Loucy (cell line): ENCODE measurements around the gene GRID1.

Experiments used
- H2AFZ ChIP-seq: fragments of 200-600 bp; sonication (generic); 2 replicates; pipeline ENCODE4 v1.6.0; 2016; ENCODE audit warnings: antibody characterized with exemption, mild to moderate bottlenecking, low read length, moderate library complexity
- H3F3A ChIP-seq: fragments of 200-600 bp; 2 replicates; pipeline ENCODE4 v1.6.0; 2016; ENCODE audit warnings: antibody characterized with exemption, low read depth, mild to moderate bottlenecking
- H3K27me3 ChIP-seq: fragments of 200-600 bp; sonication (generic); 2 replicates; pipeline ENCODE4 v1.6.1; 2014; ENCODE audit warnings: low read length, mild to moderate bottlenecking; ENCODE audit not compliant: insufficient read depth, poor library complexity, severe bottlenecking
- H3K36me3 ChIP-seq: fragments of 200-600 bp; sonication (generic); 2 replicates; pipeline ENCODE4 v1.6.1; 2016; ENCODE audit warnings: low read length; ENCODE audit not compliant: insufficient read depth
- H3K4me1 ChIP-seq: fragments of 200-600 bp; sonication (generic); 2 replicates; pipeline ENCODE4 v1.5.1; 2014; ENCODE audit warnings: low read length, mild to moderate bottlenecking; ENCODE audit not compliant: insufficient read depth, poor library complexity, severe bottlenecking
- H3K4me2 ChIP-seq: fragments of 200-600 bp; sonication (generic); 2 replicates; pipeline ENCODE4 v1.6.0; 2014; ENCODE audit warnings: antibody characterized with exemption, low read length, low read depth, mild to moderate bottlenecking; ENCODE audit not compliant: poor library complexity, severe bottlenecking
- H3K4me3 ChIP-seq: fragments of 200-600 bp; sonication (generic); 2 replicates; pipeline ENCODE4 v1.5.1; 2014; ENCODE audit warnings: low read length, mild to moderate bottlenecking, mixed read lengths; ENCODE audit not compliant: poor library complexity, severe bottlenecking
- H3K79me2 ChIP-seq: fragments of 200-600 bp; sonication (generic); 2 replicates; pipeline ENCODE4 v1.6.1; 2014; ENCODE audit warnings: low read length; ENCODE audit not compliant: insufficient read depth
- H3K9ac ChIP-seq: fragments of 200-600 bp; sonication (generic); 2 replicates; pipeline ENCODE4 v1.6.0; 2014; ENCODE audit warnings: mild to moderate bottlenecking, low read depth, low read length, moderate library complexity; ENCODE audit not compliant: poor library complexity, severe bottlenecking
- H3K9me2 ChIP-seq: fragments of 200-600 bp; sonication (generic); replicated peaks from 2 replicates; pipeline ENCODE4 v1.6.1; 2016; ENCODE audit warnings: low read depth, low read length, mixed read lengths
- H3K9me3 ChIP-seq: fragments of 200-600 bp; sonication (generic); 2 replicates; pipeline ENCODE4 v1.6.1; 2014; ENCODE audit warnings: mild to moderate bottlenecking, antibody characterized with exemption, low read length, low read depth; ENCODE audit not compliant: insufficient read depth
- H4K20me1 ChIP-seq: fragments of 200-600 bp; sonication (generic); 2 replicates; pipeline ENCODE4 v1.6.0; 2014; ENCODE audit warnings: antibody characterized with exemption, low read length, mild to moderate bottlenecking; ENCODE audit not compliant: insufficient read depth, poor library complexity, severe bottlenecking
- EZH2phosphoT487 ChIP-seq: fragments of 200-600 bp; IDR thresholded peaks from 2 replicates; pipeline ENCODE4 v1.6.1; 2018; ENCODE audit warnings: antibody characterized with exemption, mild to moderate bottlenecking, moderate library complexity, borderline replicate concordance
- TF ChIP-seq, protein P1 (sequence below): fragments of 200-600 bp; sonication (generic); conservative IDR thresholded peaks from 2 replicates; pipeline ENCODE4 v1.5.1; 2014; ENCODE audit warnings: mild to moderate bottlenecking, antibody characterized with exemption, low read length

The GRID1 gene

DNA sequence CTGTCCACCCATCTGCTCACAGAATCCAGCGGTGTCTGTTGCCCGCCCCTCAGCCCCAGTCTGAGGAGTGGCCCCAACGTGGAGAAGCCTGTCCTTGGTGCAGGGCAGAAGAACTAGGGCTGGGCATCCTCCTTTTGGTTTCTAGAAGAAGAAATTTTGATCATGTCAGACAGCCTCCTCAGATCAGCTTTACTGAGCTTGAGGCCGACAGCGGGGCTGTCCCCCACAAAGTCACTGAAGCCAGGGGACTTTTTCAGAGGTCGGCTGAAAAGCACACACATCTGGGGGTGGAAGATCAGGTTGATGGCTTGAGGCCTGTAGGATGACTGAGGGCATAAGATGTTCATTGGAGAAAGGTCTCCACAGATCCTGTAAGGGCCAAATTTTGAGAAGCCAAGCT lies 767.9 kb downstream of the GRID1 start:
- Histone ChIP-seq H3K4me2 (no peak overlapping the region), H3K27me3 (no peaks in the 10 kb centered on the region), H3K4me3 (no peak overlapping the region), H4K20me1 (no peaks in the 10 kb centered on the region), H3K9me3 (no peaks in the 10 kb centered on the region), H3K9ac (no peak overlapping the region), H2AFZ (no peak overlapping the region), H3K9me2 (no peaks in the 10 kb centered on the region), H3K4me1 (no peaks in the 10 kb centered on the region), H3K79me2 (no peaks in the 10 kb centered on the region), H3F3A (no peaks in the 10 kb centered on the region), H3K36me3 (no peaks in the 10 kb centered on the region)
- TF ChIP-seq EZH2phosphoT487 = no peak
- TF ChIP-seq, protein P1, sequence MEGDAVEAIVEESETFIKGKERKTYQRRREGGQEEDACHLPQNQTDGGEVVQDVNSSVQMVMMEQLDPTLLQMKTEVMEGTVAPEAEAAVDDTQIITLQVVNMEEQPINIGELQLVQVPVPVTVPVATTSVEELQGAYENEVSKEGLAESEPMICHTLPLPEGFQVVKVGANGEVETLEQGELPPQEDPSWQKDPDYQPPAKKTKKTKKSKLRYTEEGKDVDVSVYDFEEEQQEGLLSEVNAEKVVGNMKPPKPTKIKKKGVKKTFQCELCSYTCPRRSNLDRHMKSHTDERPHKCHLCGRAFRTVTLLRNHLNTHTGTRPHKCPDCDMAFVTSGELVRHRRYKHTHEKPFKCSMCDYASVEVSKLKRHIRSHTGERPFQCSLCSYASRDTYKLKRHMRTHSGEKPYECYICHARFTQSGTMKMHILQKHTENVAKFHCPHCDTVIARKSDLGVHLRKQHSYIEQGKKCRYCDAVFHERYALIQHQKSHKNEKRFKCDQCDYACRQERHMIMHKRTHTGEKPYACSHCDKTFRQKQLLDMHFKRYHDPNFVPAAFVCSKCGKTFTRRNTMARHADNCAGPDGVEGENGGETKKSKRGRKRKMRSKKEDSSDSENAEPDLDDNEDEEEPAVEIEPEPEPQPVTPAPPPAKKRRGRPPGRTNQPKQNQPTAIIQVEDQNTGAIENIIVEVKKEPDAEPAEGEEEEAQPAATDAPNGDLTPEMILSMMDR = no peak

DNA sequence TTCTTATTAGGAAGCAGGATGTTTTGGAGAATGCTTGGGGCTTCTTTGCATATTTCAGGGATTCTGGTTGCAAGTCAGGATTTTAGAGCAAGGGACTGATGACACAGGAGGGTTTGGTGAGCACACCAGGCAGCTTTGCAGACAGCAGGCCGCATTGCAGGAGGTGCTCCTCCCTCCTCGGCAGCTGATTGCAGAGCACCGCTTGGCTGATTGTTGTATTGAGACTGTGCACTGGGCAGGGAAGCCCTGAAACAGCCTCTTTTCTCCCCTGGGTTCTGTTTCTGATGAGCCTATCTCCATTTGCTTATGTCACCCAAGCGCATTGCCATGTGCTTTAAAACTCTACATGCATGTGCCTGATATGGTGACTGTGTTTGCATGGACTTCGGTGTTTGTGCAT lies 769.6 kb downstream of the GRID1 start:
- H3K4me3 ChIP-seq = no peak overlapping the region
- H3K4me2 ChIP-seq = no peak overlapping the region
- no peaks in the 10 kb centered on the region for H3K27me3 ChIP-seq
- no peak overlapping the region for H2AFZ ChIP-seq
- H3K9ac ChIP-seq = no peak overlapping the region
- H3K9me2 ChIP-seq = no peaks in the 10 kb centered on the region
- H3K36me3 ChIP-seq = no peaks in the 10 kb centered on the region
- no peaks in the 10 kb centered on the region for H3F3A ChIP-seq
- TF ChIP-seq, protein P1 = no peak
- no peak for TF ChIP-seq EZH2phosphoT487
- H4K20me1 ChIP-seq = no peaks in the 10 kb centered on the region
- no peaks in the 10 kb centered on the region for H3K79me2 ChIP-seq
- no peaks in the 10 kb centered on the region for H3K4me1 ChIP-seq
- H3K9me3 ChIP-seq = no peaks in the 10 kb centered on the region

DNA sequence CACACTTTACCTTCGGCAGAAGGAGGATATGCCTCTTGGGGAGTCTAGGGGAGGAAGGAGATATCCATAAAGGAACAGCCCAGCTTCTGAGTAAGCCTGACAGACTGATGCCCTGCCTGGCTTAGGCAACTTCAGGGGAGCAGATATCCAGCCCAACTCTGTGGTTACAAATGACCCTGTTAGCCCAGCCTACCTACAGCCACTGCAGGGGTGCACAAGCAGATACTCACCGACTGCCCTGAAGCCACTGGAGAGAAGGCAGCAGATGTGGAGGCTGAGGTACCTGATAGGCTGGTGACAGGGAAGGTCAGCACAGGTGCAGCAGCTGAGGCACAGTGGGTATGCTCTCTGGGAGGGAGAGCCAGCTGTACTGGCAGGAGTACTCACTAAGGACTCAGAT lies 770.2 kb downstream of the GRID1 start:
- TF ChIP-seq EZH2phosphoT487 = no peak
- TF ChIP-seq, protein P1 = no peak
- Histone ChIP-seq H3K36me3 (no peaks in the 10 kb centered on the region), H3K9ac (no peak overlapping the region)

More for the DNA sequence above, 770.2 kb downstream of the GRID1 start:
- H4K20me1 ChIP-seq = no peaks in the 10 kb centered on the region
- H3K9me2 ChIP-seq = no peaks in the 10 kb centered on the region
- no peaks in the 10 kb centered on the region for H3F3A ChIP-seq
- H2AFZ ChIP-seq = no peak overlapping the region
- H3K79me2 ChIP-seq = no peaks in the 10 kb centered on the region
- no peaks in the 10 kb centered on the region for H3K9me3 ChIP-seq
- no peaks in the 10 kb centered on the region for H3K4me1 ChIP-seq
- H3K27me3 ChIP-seq = no peaks in the 10 kb centered on the region
- H3K4me3 ChIP-seq = no peak overlapping the region
- no peak overlapping the region for H3K4me2 ChIP-seq
